Endothelial cell (in vitro differentiated cells): ENCODE data around the gene HSD11B2. TPM values are rescaled to one million over a fixed set of nuclear protein-coding genes. Genes with fewer than 3 reads are reported as not detected.
A peak's percentile ranks its signal among the peaks of the same experiment; 100 is the strongest.

Source experiments
- DNase-seq: peaks from one replicate; pipeline ENCODE4 v3.0.0; 2021; ENCODE audit warnings: low spot score
- H3K27ac Mint-ChIP-seq: one replicate; pipeline ENCODE4 v1.8.0; 2021; ENCODE audit warnings: mixed read lengths, inconsistent platforms; ENCODE audit not compliant: unreplicated experiment
- H3K27me3 Mint-ChIP-seq: one replicate; pipeline ENCODE4 v1.8.0; 2021; ENCODE audit warnings: mild to moderate bottlenecking, moderate library complexity, mixed read lengths, inconsistent platforms; ENCODE audit not compliant: unreplicated experiment
- H3K36me3 Mint-ChIP-seq: one replicate; pipeline ENCODE4 v1.8.0; 2021; ENCODE audit warnings: mild to moderate bottlenecking, low read depth, mixed read lengths, inconsistent platforms; ENCODE audit not compliant: unreplicated experiment
- H3K4me1 Mint-ChIP-seq: one replicate; pipeline ENCODE4 v1.8.0; 2021; ENCODE audit warnings: mild to moderate bottlenecking, mixed read lengths, inconsistent platforms; ENCODE audit not compliant: unreplicated experiment
- H3K4me3 Mint-ChIP-seq: one replicate; pipeline ENCODE4 v1.8.0; 2021; ENCODE audit warnings: mild to moderate bottlenecking, mixed read lengths, inconsistent platforms; ENCODE audit not compliant: unreplicated experiment
- H3K9me3 Mint-ChIP-seq: one replicate; pipeline ENCODE4 v1.8.0; 2021; ENCODE audit warnings: mixed read lengths, inconsistent platforms; ENCODE audit not compliant: unreplicated experiment
- total RNA-seq: library from RNA; stranded (reverse); fragmentation: NEBNext Ultra II Directional; extraction: Animal tissue kit (Norgen Biotek cat#: 25700); gene quantifications from one replicate; pipeline ENCODE4 v1.2.1, GENCODE V29; 2021; ENCODE audit not compliant: unreplicated experiment
- TF ChIP-seq, protein P1 (sequence below): fragments of 200-600 bp; sonication (generic); IDR thresholded peaks from one replicate; pipeline ENCODE4 v1.5.0; 2021; ENCODE audit warnings: antibody characterized with exemption; ENCODE audit not compliant: unreplicated experiment

Gene HSD11B2
- total RNA-seq, 1 donor from 2014 or later = 3.3 TPM

DNA sequence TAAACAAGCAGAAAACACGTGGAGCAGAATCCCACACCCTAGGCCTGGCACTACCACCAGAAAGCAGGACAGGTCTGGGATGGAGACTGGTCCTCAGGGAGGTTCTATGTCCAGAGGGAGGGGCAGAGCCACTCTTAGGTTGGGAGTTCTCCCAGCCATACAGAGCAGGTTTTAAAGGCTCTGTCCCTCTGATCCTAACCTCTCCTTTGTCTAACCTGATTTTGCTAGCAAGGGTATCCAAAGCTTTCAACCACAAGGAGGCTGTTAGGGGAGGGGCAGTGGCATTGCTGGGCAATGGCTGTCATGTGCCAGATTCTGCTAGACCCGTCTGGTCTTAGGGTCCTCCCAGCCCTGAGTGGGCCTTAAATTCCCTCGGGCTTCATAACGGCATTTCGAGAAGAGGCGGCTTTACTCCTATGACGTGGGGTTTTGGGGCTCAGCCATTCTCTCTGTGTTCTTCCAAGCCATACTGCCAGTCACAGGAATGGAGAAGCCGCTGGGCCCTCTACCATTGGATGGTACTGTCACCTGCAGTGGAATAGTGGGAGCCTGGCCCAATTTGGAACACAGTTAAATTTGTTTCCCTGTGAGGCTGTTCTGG lies 43.3 kb upstream of the HSD11B2 start:
- Mint-ChIP-seq H3K36me3 (peaks cover 27% of the 10 kb centered on the region), H3K9me3 (no peaks in the 10 kb centered on the region), H3K4me3 (no peak overlapping the region), H3K4me1 (peaks cover 3% of the 10 kb centered on the region), H3K27ac (no peak overlapping the region), H3K27me3 (peaks cover 20% of the 10 kb centered on the region)
- TF ChIP-seq, protein P1, sequence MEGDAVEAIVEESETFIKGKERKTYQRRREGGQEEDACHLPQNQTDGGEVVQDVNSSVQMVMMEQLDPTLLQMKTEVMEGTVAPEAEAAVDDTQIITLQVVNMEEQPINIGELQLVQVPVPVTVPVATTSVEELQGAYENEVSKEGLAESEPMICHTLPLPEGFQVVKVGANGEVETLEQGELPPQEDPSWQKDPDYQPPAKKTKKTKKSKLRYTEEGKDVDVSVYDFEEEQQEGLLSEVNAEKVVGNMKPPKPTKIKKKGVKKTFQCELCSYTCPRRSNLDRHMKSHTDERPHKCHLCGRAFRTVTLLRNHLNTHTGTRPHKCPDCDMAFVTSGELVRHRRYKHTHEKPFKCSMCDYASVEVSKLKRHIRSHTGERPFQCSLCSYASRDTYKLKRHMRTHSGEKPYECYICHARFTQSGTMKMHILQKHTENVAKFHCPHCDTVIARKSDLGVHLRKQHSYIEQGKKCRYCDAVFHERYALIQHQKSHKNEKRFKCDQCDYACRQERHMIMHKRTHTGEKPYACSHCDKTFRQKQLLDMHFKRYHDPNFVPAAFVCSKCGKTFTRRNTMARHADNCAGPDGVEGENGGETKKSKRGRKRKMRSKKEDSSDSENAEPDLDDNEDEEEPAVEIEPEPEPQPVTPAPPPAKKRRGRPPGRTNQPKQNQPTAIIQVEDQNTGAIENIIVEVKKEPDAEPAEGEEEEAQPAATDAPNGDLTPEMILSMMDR = no peak
- no peak for DNase-seq

DNA sequence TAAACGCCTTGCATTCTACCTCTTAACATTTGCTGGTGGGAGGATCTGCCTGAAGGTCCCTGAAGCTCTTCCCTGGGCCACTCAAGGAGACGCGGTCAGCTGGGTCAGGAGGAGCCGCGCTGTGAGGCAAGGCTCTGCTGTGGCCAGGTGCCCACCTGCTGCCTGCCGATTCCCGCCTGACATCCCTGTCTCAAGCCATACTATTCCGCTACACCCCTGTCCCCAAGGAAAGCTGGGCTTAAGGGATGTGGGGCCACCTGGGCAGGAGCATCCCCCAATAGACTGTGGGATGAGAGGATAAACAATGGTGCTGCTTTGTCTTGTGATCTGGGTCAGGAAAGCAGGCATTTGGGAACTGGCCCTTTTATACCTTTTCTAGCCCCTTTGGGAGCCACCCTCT lies 42.7 kb upstream of the HSD11B2 start:
- DNase-seq = no peak
- Mint-ChIP-seq H3K36me3 (peaks cover 27% of the 10 kb centered on the region), H3K4me3 (no peak overlapping the region), H3K27ac (no peak overlapping the region), H3K27me3 (peaks cover 22% of the 10 kb centered on the region), H3K4me1 (peaks cover 3% of the 10 kb centered on the region), H3K9me3 (no peaks in the 10 kb centered on the region)
- TF ChIP-seq, protein P1 = no peak

DNA sequence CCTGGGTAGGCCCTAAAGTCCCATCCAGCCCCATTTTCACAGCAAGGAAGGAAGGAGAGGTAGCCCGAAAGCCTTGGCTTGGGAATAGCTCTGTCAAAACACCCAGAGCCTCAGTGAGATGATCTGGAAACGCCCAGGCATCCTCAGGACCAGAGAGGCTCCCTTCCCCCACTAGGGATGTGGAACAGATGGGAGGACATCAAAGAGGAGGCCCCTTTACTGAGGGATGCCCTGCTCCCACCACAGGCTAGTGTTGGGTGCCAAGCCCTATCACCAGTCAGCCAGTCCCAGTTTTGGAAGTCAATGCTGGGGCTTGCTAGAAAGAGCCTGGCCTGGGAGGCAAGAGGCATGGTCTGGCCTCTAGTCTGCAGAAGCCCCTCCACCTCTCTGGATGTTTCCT lies 42.3 kb upstream of the HSD11B2 start:
- TF ChIP-seq, protein P1 = no peak
- Mint-ChIP-seq H3K4me1 (peaks cover 3% of the 10 kb centered on the region), H3K27me3 (peaks cover 22% of the 10 kb centered on the region), H3K4me3 (no peak overlapping the region), H3K27ac (no peak overlapping the region), H3K9me3 (no peaks in the 10 kb centered on the region), H3K36me3 (peaks cover 27% of the 10 kb centered on the region)
- DNase-seq = no peak

DNA sequence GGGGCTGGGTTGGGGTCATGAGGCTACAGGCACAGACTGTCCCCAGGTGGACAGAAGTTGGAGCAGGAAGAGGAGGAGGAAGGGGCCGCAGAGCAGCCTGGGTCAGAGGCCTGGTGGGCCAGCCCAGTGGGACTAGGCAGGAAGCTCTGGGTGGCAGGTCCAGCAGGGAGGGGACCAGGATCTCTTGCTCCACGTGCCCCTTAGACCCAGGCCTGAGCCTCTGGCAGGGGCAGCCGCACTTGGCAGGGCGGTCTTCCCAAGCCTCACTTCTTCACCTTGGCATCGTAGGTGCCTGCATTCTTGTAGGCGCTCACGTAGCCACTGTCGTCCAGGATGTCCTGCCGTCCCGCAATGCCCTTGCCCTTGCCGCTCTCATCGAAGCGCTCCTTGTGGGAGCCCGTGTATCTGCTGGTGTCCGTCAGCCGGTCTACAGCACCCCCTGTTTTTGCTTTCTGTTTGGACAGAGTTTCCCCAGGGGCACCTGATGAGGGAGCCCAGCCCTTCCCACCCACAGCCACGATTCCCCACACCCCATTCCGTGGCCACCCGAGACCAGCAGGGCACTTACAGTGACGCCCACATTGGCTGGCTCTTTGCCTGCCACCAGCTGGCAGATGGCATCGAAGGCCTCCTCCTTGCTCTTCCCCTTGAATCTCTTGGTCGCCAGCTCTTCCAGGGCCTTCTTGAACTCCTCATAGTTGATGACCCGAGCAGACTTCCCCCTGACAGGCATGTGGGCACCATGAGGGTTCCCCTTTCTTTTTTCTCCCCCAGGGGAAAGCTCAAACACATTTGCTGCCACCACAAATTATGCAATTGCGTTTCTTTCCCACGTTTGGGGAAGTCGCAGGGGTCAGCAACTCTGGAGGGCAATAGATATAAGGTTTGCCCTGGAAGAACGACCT lies 40.8 kb upstream of the HSD11B2 start:
- Mint-ChIP-seq H3K27ac (no peak overlapping the region), H3K36me3 (peaks cover 26% of the 10 kb centered on the region), H3K27me3 (peaks cover 25% of the 10 kb centered on the region), H3K4me3 (peak overlapping the region; percentile 68), H3K9me3 (no peaks in the 10 kb centered on the region), H3K4me1 (peaks cover 3% of the 10 kb centered on the region)
- TF ChIP-seq, protein P1 = no peak
- no peak for DNase-seq
